ENCODE results near the gene SLC4A9. TPM values are rescaled to one million over a fixed set of nuclear protein-coding genes. Genes with fewer than 3 reads are reported as not detected.

Gene SLC4A9
- 0.22 TPM for polyA plus RNA-seq
- long read RNA-seq, donor 1: 0 reads
- long read RNA-seq, donor 2: 0 reads
- long read RNA-seq, donor 3: 0 reads
- long read RNA-seq, donor 4: 0 reads
- long read RNA-seq, donor 5: 0 reads
- long read RNA-seq, donor 6: 0 reads
- long read RNA-seq, donor 7: 0 reads
- long read RNA-seq, donor 8: 0 reads
- long read RNA-seq, donor 9: 0 reads
- long read RNA-seq, donor 10: 0 reads
- long read RNA-seq, donor 11: 0 reads

GRCh38 chr5:140360101-140360500 lies at the start of gene SLC4A9:
TSS of gene SLC4A9 (plus strand) at chr5:140360194. CDS start at chr5:140360237, 43 bp downstream.
- peaks cover 3% of the 10 kb centered on the region for H3K27me3 ChIP-seq (ENCODE audit: control insufficient read depth, insufficient read depth, low read length)
- no peak within 1 kb of the TSS for H3K27ac ChIP-seq (ENCODE audit: low read length)
- no peak within 1 kb of the TSS for H3K4me3 ChIP-seq (ENCODE audit: low read length)
- no peaks in the 10 kb centered on the region for H3K36me3 ChIP-seq (ENCODE audit: control insufficient read depth, insufficient read depth, low read length)
- no CpG with 5 or more reads among the region's 2 CpGs for WGBS (ENCODE audit: insufficient coverage, low lambda C conversion rate)
- no peak for DNase-seq
- H3K4me1 ChIP-seq (ENCODE audit: control insufficient read depth, insufficient read depth, low read length): peaks cover 6% of the 10 kb centered on the region
- H3K9me3 ChIP-seq (ENCODE audit: control insufficient read depth, low read depth, low read length): no peaks in the 10 kb centered on the region

- no peak overlapping the region for H3K4me3 ChIP-seq (ENCODE audit: low read length)
- 60% methylated on average over 1 of the region's 2 CpGs for WGBS (ENCODE audit: insufficient coverage, low lambda C conversion rate)
- no peaks in the 10 kb centered on the region for H3K36me3 ChIP-seq (ENCODE audit: control insufficient read depth, insufficient read depth, low read length)
- H3K4me1 ChIP-seq (ENCODE audit: control insufficient read depth, insufficient read depth, low read length): peaks cover 20% of the 10 kb centered on the region
- H3K27me3 ChIP-seq (ENCODE audit: control insufficient read depth, insufficient read depth, low read length): no peaks in the 10 kb centered on the region
- DNase-seq: peak; percentile 35 to 72
- no peaks in the 10 kb centered on the region for H3K9me3 ChIP-seq (ENCODE audit: control insufficient read depth, low read depth, low read length)
- H3K27ac ChIP-seq (ENCODE audit: low read length): peak overlapping the region; percentile 77
Measured at GRCh38 chr5:140310434-140310833, 49.6 kb upstream of the SLC4A9 start.

DNA sequence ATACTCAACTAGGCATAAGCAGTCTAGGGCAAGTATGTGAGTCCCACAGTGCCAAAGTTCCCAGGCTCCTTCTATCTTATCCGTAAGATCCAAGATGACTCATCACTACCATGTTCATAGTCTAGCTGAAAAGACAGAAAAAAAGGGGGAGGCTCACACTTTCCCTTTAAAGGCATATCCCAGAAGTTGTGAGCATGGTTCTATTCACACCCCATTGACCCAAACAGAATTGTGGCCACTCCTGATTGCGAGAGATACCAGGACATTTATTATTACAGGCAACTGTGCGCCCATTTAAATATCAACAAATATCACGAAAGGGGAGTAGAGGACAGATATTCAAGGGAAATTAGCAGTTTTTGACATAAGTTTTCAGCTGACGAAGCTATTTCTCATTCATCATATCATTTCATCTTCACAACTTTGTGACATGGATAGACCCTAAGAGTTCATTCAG lies 49.0 kb upstream of the SLC4A9 start:
- Histone ChIP-seq H3K9me3 (ENCODE audit: control insufficient read depth, low read depth, low read length) (no peaks in the 10 kb centered on the region), H3K27me3 (ENCODE audit: control insufficient read depth, insufficient read depth, low read length) (no peaks in the 10 kb centered on the region), H3K36me3 (ENCODE audit: control insufficient read depth, insufficient read depth, low read length) (no peaks in the 10 kb centered on the region), H3K27ac (ENCODE audit: low read length) (peak overlapping the region; percentile 77), H3K4me1 (ENCODE audit: control insufficient read depth, insufficient read depth, low read length) (peaks cover 20% of the 10 kb centered on the region), H3K4me3 (ENCODE audit: low read length) (no peak overlapping the region)
- DNase-seq: peak; percentile 73 to 86
- 100% methylated on average over 1 of the region's 5 CpGs for WGBS (ENCODE audit: insufficient coverage, low lambda C conversion rate)

GRCh38 chr5:140312067-140312790 lies 47.8 kb upstream of the SLC4A9 start:
- 44% methylated on average over 3 of the region's 4 CpGs for WGBS (ENCODE audit: insufficient coverage, low lambda C conversion rate)
- Histone ChIP-seq H3K4me1 (ENCODE audit: control insufficient read depth, insufficient read depth, low read length) (peaks cover 20% of the 10 kb centered on the region), H3K4me3 (ENCODE audit: low read length) (no peak overlapping the region), H3K27me3 (ENCODE audit: control insufficient read depth, insufficient read depth, low read length) (no peaks in the 10 kb centered on the region), H3K27ac (ENCODE audit: low read length) (no peak overlapping the region), H3K36me3 (ENCODE audit: control insufficient read depth, insufficient read depth, low read length) (no peaks in the 10 kb centered on the region), H3K9me3 (ENCODE audit: control insufficient read depth, low read depth, low read length) (no peaks in the 10 kb centered on the region)
- peak in 1 of 2 donors; percentile 32 for DNase-seq

GRCh38 chr5:140312791-140313189 lies 47.2 kb upstream of the SLC4A9 start:
- H3K4me3 ChIP-seq (ENCODE audit: low read length): no peak overlapping the region
- H3K27me3 ChIP-seq (ENCODE audit: control insufficient read depth, insufficient read depth, low read length): no peaks in the 10 kb centered on the region
- peaks cover 20% of the 10 kb centered on the region for H3K4me1 ChIP-seq (ENCODE audit: control insufficient read depth, insufficient read depth, low read length)
- H3K27ac ChIP-seq (ENCODE audit: low read length): no peak overlapping the region
- WGBS (ENCODE audit: insufficient coverage, low lambda C conversion rate): 100% methylated on average over 1 of the region's 7 CpGs
- no peaks in the 10 kb centered on the region for H3K36me3 ChIP-seq (ENCODE audit: control insufficient read depth, insufficient read depth, low read length)
- DNase-seq: no peak
- H3K9me3 ChIP-seq (ENCODE audit: control insufficient read depth, low read depth, low read length): no peaks in the 10 kb centered on the region

DNA sequence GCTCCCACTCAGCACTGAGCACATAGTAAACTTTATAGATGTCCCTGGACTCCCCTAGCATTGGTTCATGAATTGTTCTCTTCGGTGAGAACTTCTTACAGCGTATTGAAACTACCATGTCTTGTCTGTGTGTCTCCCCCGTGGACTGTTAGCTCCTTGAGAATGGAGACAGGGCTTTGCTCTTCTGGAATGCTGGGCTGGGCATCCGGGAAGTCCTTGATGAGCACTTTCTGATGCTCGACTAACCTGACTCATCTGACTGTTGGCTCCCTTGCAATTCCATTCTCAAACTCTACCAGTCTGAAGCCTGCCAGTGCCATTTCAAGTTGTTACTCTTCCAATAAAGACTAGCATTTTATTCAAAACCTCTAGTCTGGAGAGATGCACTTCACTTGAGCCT lies 42.1 kb upstream of the SLC4A9 start:
- H3K4me3 ChIP-seq (ENCODE audit: low read length): no peak overlapping the region
- WGBS (ENCODE audit: insufficient coverage, low lambda C conversion rate): 100% methylated on average over 1 of the region's 5 CpGs
- no peaks in the 10 kb centered on the region for H3K27me3 ChIP-seq (ENCODE audit: control insufficient read depth, insufficient read depth, low read length)
- no peak overlapping the region for H3K27ac ChIP-seq (ENCODE audit: low read length)
- DNase-seq: no peak
- H3K36me3 ChIP-seq (ENCODE audit: control insufficient read depth, insufficient read depth, low read length): no peaks in the 10 kb centered on the region
- no peaks in the 10 kb centered on the region for H3K9me3 ChIP-seq (ENCODE audit: control insufficient read depth, low read depth, low read length)
- no peaks in the 10 kb centered on the region for H3K4me1 ChIP-seq (ENCODE audit: control insufficient read depth, insufficient read depth, low read length)

- Histone ChIP-seq H3K36me3 (ENCODE audit: control insufficient read depth, insufficient read depth, low read length) (no peaks in the 10 kb centered on the region), H3K27ac (ENCODE audit: low read length) (no peak overlapping the region), H3K9me3 (ENCODE audit: control insufficient read depth, low read depth, low read length) (no peaks in the 10 kb centered on the region), H3K4me3 (ENCODE audit: low read length) (no peak overlapping the region), H3K4me1 (ENCODE audit: control insufficient read depth, insufficient read depth, low read length) (no peaks in the 10 kb centered on the region), H3K27me3 (ENCODE audit: control insufficient read depth, insufficient read depth, low read length) (no peaks in the 10 kb centered on the region)
- 60% methylated on average over 1 of the region's 4 CpGs for WGBS (ENCODE audit: insufficient coverage, low lambda C conversion rate)
- peak in 1 of 2 donors; percentile 32 for DNase-seq
Measured at GRCh38 chr5:140318792-140319191, 41.2 kb upstream of the SLC4A9 start.

- DNase-seq: no peak
- WGBS (ENCODE audit: insufficient coverage, low lambda C conversion rate): no CpG with 5 or more reads among the region's 1 CpG
- no peaks in the 10 kb centered on the region for H3K9me3 ChIP-seq (ENCODE audit: control insufficient read depth, low read depth, low read length)
- H3K36me3 ChIP-seq (ENCODE audit: control insufficient read depth, insufficient read depth, low read length): no peaks in the 10 kb centered on the region
- H3K4me1 ChIP-seq (ENCODE audit: control insufficient read depth, insufficient read depth, low read length): no peaks in the 10 kb centered on the region
- H3K27ac ChIP-seq (ENCODE audit: low read length): no peak overlapping the region
- no peaks in the 10 kb centered on the region for H3K27me3 ChIP-seq (ENCODE audit: control insufficient read depth, insufficient read depth, low read length)
- no peak overlapping the region for H3K4me3 ChIP-seq (ENCODE audit: low read length)
Measured at GRCh38 chr5:140319833-140320232, 40.2 kb upstream of the SLC4A9 start.

GRCh38 chr5:140321796-140322195 lies 38.2 kb upstream of the SLC4A9 start:
- no peaks in the 10 kb centered on the region for H3K36me3 ChIP-seq (ENCODE audit: control insufficient read depth, insufficient read depth, low read length)
- peak in 1 of 2 donors; percentile 18 for DNase-seq
- no peak overlapping the region for H3K4me3 ChIP-seq (ENCODE audit: low read length)
- no peak overlapping the region for H3K27ac ChIP-seq (ENCODE audit: low read length)
- WGBS (ENCODE audit: insufficient coverage, low lambda C conversion rate): no CpG with 5 or more reads among the region's 2 CpGs
- H3K27me3 ChIP-seq (ENCODE audit: control insufficient read depth, insufficient read depth, low read length): no peaks in the 10 kb centered on the region
- no peaks in the 10 kb centered on the region for H3K9me3 ChIP-seq (ENCODE audit: control insufficient read depth, low read depth, low read length)
- H3K4me1 ChIP-seq (ENCODE audit: control insufficient read depth, insufficient read depth, low read length): no peaks in the 10 kb centered on the region

DNA sequence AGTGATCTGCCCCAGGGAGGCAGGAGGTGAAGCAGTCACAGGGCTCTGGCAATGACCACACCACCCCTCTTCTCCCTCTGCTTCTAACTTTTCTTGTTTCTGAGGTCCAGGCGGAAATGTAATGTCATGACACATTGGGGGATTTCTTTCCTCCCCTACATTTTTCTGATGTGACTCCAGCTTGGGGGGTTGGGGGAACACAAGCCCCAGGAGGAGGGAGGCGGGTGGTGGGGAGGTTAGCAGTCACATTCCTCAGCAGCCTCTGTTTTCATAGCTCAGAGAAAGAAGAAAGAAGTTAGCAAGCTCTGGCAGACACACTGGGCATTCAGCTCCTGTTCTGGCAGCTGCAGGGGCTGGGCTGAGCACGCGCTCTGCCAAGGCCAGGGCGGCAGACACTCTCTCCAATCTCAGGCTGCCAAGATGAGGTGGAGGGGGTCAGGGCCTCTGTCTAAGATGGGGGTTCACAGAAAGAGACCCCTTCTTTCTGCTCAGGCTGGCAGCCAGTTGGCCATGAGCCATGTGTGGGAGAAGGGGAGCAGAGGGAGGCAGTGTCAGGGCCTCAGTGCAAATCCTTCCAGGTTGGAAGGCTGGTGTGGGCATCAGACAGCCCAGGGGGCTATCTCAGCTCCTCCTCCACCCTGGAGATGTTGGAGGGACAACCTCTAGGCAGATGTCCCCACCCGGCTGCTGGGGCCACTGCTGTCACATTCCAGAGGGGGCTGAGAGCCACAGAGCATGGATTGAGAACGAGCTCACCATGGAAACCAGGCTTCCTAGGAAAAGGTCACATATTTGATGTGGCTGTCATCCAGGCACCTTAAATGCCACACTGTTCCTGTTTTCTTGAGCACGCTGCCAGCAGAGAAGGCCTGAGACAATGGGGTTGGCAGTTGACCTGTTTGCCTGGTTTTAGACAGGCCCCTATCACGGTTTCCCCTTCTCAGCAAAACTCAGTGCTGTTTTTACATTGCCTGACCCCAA lies 37.0 kb upstream of the SLC4A9 start:
- no peak for DNase-seq
- WGBS (ENCODE audit: insufficient coverage, low lambda C conversion rate): no CpG with 5 or more reads among the region's 9 CpGs
- Histone ChIP-seq H3K9me3 (ENCODE audit: control insufficient read depth, low read depth, low read length) (no peaks in the 10 kb centered on the region), H3K36me3 (ENCODE audit: control insufficient read depth, insufficient read depth, low read length) (no peaks in the 10 kb centered on the region), H3K4me1 (ENCODE audit: control insufficient read depth, insufficient read depth, low read length) (no peaks in the 10 kb centered on the region), H3K4me3 (ENCODE audit: low read length) (no peak overlapping the region), H3K27ac (ENCODE audit: low read length) (no peak overlapping the region), H3K27me3 (ENCODE audit: control insufficient read depth, insufficient read depth, low read length) (no peaks in the 10 kb centered on the region)
